Neural crest cell (in vitro differentiated cells): ENCODE results near the gene R3HDM4. TPM values are rescaled to one million over a fixed set of nuclear protein-coding genes. Genes with fewer than 3 reads are reported as not detected.

Experiments used
- DNase-seq: peaks from one replicate; pipeline ENCODE4 v3.0.0; 2021; ENCODE audit warnings: low read depth, mixed read lengths, low spot score
- H3K27ac Mint-ChIP-seq: one replicate; pipeline ENCODE4 v1.8.0; 2021; ENCODE audit warnings: mild to moderate bottlenecking, mixed read lengths; ENCODE audit not compliant: unreplicated experiment
- H3K27me3 Mint-ChIP-seq: 2 replicates; pipeline ENCODE4 v1.8.0; 2021; ENCODE audit warnings: low read depth, mild to moderate bottlenecking, mixed read lengths
- H3K36me3 Mint-ChIP-seq: 2 replicates; pipeline ENCODE4 v1.8.0; 2021; ENCODE audit warnings: low read depth, mild to moderate bottlenecking, mixed read lengths
- H3K4me1 Mint-ChIP-seq: 2 replicates; pipeline ENCODE4 v1.8.0; 2021; ENCODE audit warnings: mixed read lengths
- H3K4me3 Mint-ChIP-seq: one replicate; pipeline ENCODE4 v1.8.0; 2021; ENCODE audit warnings: mild to moderate bottlenecking, mixed read lengths
- H3K9me3 Mint-ChIP-seq: 2 replicates; pipeline ENCODE4 v1.8.0; 2021; ENCODE audit warnings: mixed read lengths
- total RNA-seq: library from RNA; stranded (reverse); gene quantifications from 2 replicates; pipeline ENCODE4 v1.2.1, GENCODE V29; 2021
- TF ChIP-seq, protein P1 (sequence below): fragments of 200-600 bp; sonication (generic); conservative IDR thresholded peaks from 2 replicates; pipeline ENCODE4 v1.5.0; 2021; ENCODE audit warnings: antibody characterized with exemption, mild to moderate bottlenecking

R3HDM4 gene
- total RNA-seq, 1 donor from 2014 or later = 50.9 TPM

- TF ChIP-seq, protein P1, sequence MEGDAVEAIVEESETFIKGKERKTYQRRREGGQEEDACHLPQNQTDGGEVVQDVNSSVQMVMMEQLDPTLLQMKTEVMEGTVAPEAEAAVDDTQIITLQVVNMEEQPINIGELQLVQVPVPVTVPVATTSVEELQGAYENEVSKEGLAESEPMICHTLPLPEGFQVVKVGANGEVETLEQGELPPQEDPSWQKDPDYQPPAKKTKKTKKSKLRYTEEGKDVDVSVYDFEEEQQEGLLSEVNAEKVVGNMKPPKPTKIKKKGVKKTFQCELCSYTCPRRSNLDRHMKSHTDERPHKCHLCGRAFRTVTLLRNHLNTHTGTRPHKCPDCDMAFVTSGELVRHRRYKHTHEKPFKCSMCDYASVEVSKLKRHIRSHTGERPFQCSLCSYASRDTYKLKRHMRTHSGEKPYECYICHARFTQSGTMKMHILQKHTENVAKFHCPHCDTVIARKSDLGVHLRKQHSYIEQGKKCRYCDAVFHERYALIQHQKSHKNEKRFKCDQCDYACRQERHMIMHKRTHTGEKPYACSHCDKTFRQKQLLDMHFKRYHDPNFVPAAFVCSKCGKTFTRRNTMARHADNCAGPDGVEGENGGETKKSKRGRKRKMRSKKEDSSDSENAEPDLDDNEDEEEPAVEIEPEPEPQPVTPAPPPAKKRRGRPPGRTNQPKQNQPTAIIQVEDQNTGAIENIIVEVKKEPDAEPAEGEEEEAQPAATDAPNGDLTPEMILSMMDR = no peak
- DNase-seq = no peak
- H3K4me3 Mint-ChIP-seq = no peak overlapping the region
- peaks cover 5% of the 10 kb centered on the region for H3K4me1 Mint-ChIP-seq
- H3K27ac Mint-ChIP-seq = no peak overlapping the region
- H3K36me3 Mint-ChIP-seq = peaks cover 8% of the 10 kb centered on the region
- peaks cover 16% of the 10 kb centered on the region for H3K27me3 Mint-ChIP-seq
- H3K9me3 Mint-ChIP-seq = no peaks in the 10 kb centered on the region
Measured at GRCh38 chr19:934197-934840, 21.3 kb upstream of the R3HDM4 start.

DNA sequence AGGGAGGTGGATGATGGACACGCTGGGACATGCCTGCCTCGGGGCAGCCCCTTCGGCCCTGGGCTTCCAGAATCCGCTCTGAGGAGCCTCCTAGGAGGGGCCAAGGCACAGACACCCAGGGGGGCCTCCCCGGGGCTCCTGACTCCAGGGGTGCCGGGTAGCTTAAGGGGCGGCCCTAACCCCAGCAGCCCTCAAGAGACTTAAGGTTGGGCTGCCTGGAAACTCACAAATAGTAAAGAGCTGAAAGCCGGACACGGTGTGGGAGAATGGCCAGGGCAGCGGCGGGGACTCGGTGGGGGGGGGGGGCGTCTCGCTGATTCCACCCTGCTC lies 20.5 kb upstream of the R3HDM4 start:
- Mint-ChIP-seq H3K27ac (no peak overlapping the region), H3K4me3 (peak overlapping the region; percentile 56), H3K36me3 (peaks cover 8% of the 10 kb centered on the region)

GRCh38 chr19:932648-933552 lies 19.9 kb upstream of the R3HDM4 start:
- Mint-ChIP-seq H3K27ac (peak overlapping the region; percentile 94), H3K36me3 (peaks cover 5% of the 10 kb centered on the region), H3K27me3 (peaks cover 11% of the 10 kb centered on the region), H3K4me1 (peaks cover 4% of the 10 kb centered on the region), H3K9me3 (no peaks in the 10 kb centered on the region), H3K4me3 (peak overlapping the region; percentile 44)
- peak; percentile 56 for DNase-seq
- TF ChIP-seq, protein P1 = no peak

More for the DNA sequence above, 20.5 kb upstream of the R3HDM4 start:
- TF ChIP-seq, protein P1 = no peak
- peaks cover 14% of the 10 kb centered on the region for H3K27me3 Mint-ChIP-seq
- no peaks in the 10 kb centered on the region for H3K9me3 Mint-ChIP-seq
- no peak for DNase-seq
- peaks cover 4% of the 10 kb centered on the region for H3K4me1 Mint-ChIP-seq

DNA sequence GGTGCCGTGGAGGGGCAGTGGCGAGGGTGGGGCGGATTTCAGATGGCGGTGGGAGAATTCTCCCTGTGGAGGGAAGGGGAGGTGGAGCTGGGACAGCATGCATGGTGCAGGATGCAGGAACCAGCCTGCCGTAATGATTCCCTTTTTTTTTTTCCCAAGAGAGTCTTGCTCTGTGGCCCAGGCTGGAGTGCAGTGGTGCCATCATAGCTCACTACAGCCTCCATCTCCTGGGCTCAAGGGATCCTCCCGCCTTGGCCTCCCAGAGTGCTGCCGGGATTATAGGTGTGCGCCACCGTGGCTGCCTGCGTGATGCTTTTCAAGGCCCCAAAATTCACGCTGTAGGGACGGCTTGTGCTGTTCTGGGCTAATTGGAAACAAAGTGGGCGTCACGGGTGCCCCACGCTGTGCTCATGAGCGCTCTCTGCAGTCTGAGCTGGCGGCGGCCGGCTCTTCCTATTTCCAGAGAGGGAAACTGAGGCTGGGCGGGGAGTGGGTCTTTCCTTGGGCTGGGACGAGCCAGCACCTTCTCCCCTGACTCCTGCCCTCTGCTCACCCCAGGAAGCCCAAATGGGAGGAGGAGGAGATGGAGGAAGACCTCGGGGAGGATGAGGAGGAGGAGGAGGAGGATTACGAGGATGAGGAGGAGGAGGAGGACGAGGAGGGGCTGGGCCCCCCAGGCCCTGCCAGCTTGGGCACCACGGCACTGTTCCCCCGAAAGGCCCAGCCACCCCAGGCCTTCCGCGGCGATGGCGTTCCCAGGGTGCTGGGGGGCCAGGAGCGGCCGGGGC lies 19.0 kb upstream of the R3HDM4 start:
- Mint-ChIP-seq H3K4me3 (peak overlapping the region; percentile 62), H3K36me3 (peaks cover under 1% of the 10 kb centered on the region), H3K4me1 (peaks cover 4% of the 10 kb centered on the region), H3K27me3 (peaks cover 7% of the 10 kb centered on the region), H3K27ac (no peak overlapping the region), H3K9me3 (no peaks in the 10 kb centered on the region)
- TF ChIP-seq, protein P1 = no peak
- DNase-seq = no peak

DNA sequence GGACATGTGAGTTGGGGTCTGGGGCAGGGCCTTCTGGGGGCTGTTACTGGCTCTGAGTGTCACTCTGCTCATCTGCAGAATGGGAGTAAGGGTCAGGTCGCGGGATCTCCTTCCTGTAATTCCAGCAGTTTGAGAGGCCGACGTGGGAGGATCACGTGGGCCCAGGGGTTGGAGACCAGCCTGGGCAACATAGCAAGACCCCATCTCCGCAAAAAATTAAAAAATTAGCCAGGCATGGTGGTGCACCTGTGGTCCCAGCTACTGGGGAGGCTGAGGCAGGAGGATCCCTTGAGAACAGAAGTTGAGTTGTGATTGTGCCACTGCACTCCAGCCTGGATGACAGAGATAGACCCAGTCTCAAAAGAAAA lies 16.9 kb upstream of the R3HDM4 start:
- H3K36me3 Mint-ChIP-seq = no peaks in the 10 kb centered on the region
- H3K27ac Mint-ChIP-seq = no peak overlapping the region
- TF ChIP-seq, protein P1 = no peak
- no peak for DNase-seq
- peak overlapping the region; percentile 49 for H3K4me3 Mint-ChIP-seq
- peaks cover 4% of the 10 kb centered on the region for H3K4me1 Mint-ChIP-seq
- H3K9me3 Mint-ChIP-seq = no peaks in the 10 kb centered on the region
- H3K27me3 Mint-ChIP-seq = peaks cover 3% of the 10 kb centered on the region
